Keratinocyte (primary cell): ENCODE measurements around the gene CDHR4. TPM values are rescaled to one million over a fixed set of nuclear protein-coding genes. Genes with fewer than 3 reads are reported as not detected.

Source experiments
- DNase-seq: peaks from one replicate; pipeline ENCODE4 v3.0.0-alpha.2; 2011; ENCODE audit warnings: low read depth, missing footprints, low spot score
- FAIRE-seq: peaks from 2 replicates; lab custom pipeline; 2011; peaks lifted over from hg19 to GRCh38; lab: Jason Lieb, UNC
- H2AFZ ChIP-seq: 2 replicates; pipeline ENCODE4 v1.6.0; 2012; ENCODE audit warnings: low read length, control low read depth, inconsistent platforms; ENCODE audit not compliant: control insufficient read depth
- H3K27ac ChIP-seq: 2 replicates; pipeline ENCODE4 v1.5.1; 2011; ENCODE audit warnings: low read length; ENCODE audit not compliant: control insufficient read depth, insufficient read depth
- H3K27me3 ChIP-seq: 3 replicates; pipeline ENCODE4 v1.6.0; 2011; ENCODE audit warnings: low read length; ENCODE audit not compliant: control insufficient read depth, insufficient read depth; ENCODE audit errors: extremely low read depth
- H3K36me3 ChIP-seq, 2 experiments: 2 replicates in 1 of 2; 3 replicates in 1 of 2; pipeline ENCODE4 v1.5.1; 2011; ENCODE audit warnings: low read length in 2 of 2, mild to moderate bottlenecking in 1 of 2; ENCODE audit not compliant: control insufficient read depth in 2 of 2, insufficient read depth in 2 of 2; ENCODE audit errors: extremely low read depth in 1 of 2
- H3K4me1 ChIP-seq: 3 replicates; pipeline ENCODE4 v1.5.1; 2011; ENCODE audit warnings: low read length; ENCODE audit not compliant: control insufficient read depth, insufficient read depth; ENCODE audit errors: extremely low read depth
- H3K4me2 ChIP-seq: 3 replicates; pipeline ENCODE4 v1.6.0; 2011; ENCODE audit warnings: low read depth, low read length; ENCODE audit not compliant: control insufficient read depth, insufficient read depth; ENCODE audit errors: extremely low read depth
- H3K4me3 ChIP-seq, 3 experiments: fragments of 200-600 bp in 1 of 3; sonication (generic) in 1 of 3; 2 replicates in 2 of 3; 3 replicates in 1 of 3; pipeline ENCODE4 v1.5.1; 2011 to 2016; ENCODE audit warnings: low read length in 3 of 3, mild to moderate bottlenecking in 3 of 3, control low read depth in 2 of 3, inconsistent platforms in 1 of 3, low read depth in 1 of 3, mixed read lengths in 1 of 3, mixed run types in 1 of 3, moderate library complexity in 1 of 3; ENCODE audit not compliant: control insufficient read depth in 2 of 3, insufficient read depth in 2 of 3; ENCODE audit errors: extremely low read depth in 1 of 3
- H3K79me2 ChIP-seq: 2 replicates; pipeline ENCODE4 v1.6.0; 2012; ENCODE audit warnings: low read length; ENCODE audit not compliant: control insufficient read depth, insufficient read depth
- H3K9ac ChIP-seq: 3 replicates; pipeline ENCODE4 v1.6.0; 2011; ENCODE audit warnings: low read length; ENCODE audit not compliant: control insufficient read depth, insufficient read depth; ENCODE audit errors: extremely low read depth
- H3K9me1 ChIP-seq: 3 replicates; pipeline ENCODE4 v1.6.0; 2011; ENCODE audit warnings: low read length; ENCODE audit not compliant: control insufficient read depth, insufficient read depth; ENCODE audit errors: extremely low read depth
- H3K9me3 ChIP-seq: 2 replicates; pipeline ENCODE4 v1.5.1; 2012; ENCODE audit warnings: low read depth, low read length; ENCODE audit not compliant: control insufficient read depth
- H4K20me1 ChIP-seq: 3 replicates; pipeline ENCODE4 v1.6.0; 2011; ENCODE audit warnings: low read length; ENCODE audit not compliant: control insufficient read depth, insufficient read depth; ENCODE audit errors: extremely low read depth
- EZH2 ChIP-seq: IDR thresholded peaks from one replicate; pipeline ENCODE4 v1.6.1; 2012; ENCODE audit warnings: inconsistent platforms, mild to moderate bottlenecking, low read length, moderate library complexity
- dilution Hi-C: fragments of 300-500 bp; cut with MboI; formaldehyde crosslinking; loops from one replicate; pipeline ENCODE4 v1.7.0; 2020; ENCODE audit warnings: low sequenced_read_pairs; ENCODE audit not compliant: extremely low pct_ligation_motif_present
- polyA plus RNA-seq, 5 experiments: library from polyadenylated mRNA; depleted of rRNA in 3 of 5; stranded (reverse) in 3 of 5; stranded (forward) in 1 of 5; unstranded in 1 of 5; fragments of >200 nt; gene quantifications; 1 replicate in 1 of 5; 2 replicates in 3 of 5; 3 replicates in 1 of 5; pipeline versions ENCODE4 v1.2.1 to v1.2.3, GENCODE V29; 2011 to 2012; ENCODE audit warnings: missing spikeins in 2 of 5, low read depth in 1 of 5, low replicate concordance in 1 of 5
- TF ChIP-seq, protein P1 (sequence below), 3 experiments: IDR thresholded peaks in 1 of 3; conservative IDR thresholded peaks in 1 of 3; optimal IDR thresholded peaks in 1 of 3; 2 replicates in 2 of 3; 3 replicates in 1 of 3; pipeline versions ENCODE3 to v1.5.1; 2011; ENCODE audit warnings: low read length in 3 of 3, mild to moderate bottlenecking in 3 of 3, moderate library complexity in 2 of 3, control low read depth in 1 of 3, inconsistent platforms in 1 of 3; ENCODE audit not compliant: insufficient read depth in 2 of 3; ENCODE audit errors: extremely low read depth in 1 of 3

The CDHR4 gene
- polyA plus RNA-seq, 1 donor (not counting 4 experiments of a cell fraction or from before 2014, with no cell fraction given): not detected

GRCh38 chr3:49844464-49845183 is 45.0 kb upstream of the CDHR4 start:
- no peaks in the 10 kb centered on the region for H3K9me3 ChIP-seq
- H3K27me3 ChIP-seq: no peaks in the 10 kb centered on the region
- H3K4me3 ChIP-seq: no peak overlapping the region
- H3K9me1 ChIP-seq: no peaks in the 10 kb centered on the region
- H4K20me1 ChIP-seq: no peaks in the 10 kb centered on the region
- H3K9ac ChIP-seq: no peak overlapping the region
- dilution Hi-C loops: no loop called here
- no peak for FAIRE-seq
- no peak overlapping the region for H3K4me2 ChIP-seq
- TF ChIP-seq, protein P1, sequence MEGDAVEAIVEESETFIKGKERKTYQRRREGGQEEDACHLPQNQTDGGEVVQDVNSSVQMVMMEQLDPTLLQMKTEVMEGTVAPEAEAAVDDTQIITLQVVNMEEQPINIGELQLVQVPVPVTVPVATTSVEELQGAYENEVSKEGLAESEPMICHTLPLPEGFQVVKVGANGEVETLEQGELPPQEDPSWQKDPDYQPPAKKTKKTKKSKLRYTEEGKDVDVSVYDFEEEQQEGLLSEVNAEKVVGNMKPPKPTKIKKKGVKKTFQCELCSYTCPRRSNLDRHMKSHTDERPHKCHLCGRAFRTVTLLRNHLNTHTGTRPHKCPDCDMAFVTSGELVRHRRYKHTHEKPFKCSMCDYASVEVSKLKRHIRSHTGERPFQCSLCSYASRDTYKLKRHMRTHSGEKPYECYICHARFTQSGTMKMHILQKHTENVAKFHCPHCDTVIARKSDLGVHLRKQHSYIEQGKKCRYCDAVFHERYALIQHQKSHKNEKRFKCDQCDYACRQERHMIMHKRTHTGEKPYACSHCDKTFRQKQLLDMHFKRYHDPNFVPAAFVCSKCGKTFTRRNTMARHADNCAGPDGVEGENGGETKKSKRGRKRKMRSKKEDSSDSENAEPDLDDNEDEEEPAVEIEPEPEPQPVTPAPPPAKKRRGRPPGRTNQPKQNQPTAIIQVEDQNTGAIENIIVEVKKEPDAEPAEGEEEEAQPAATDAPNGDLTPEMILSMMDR (optimal IDR thresholded peaks at IDR 0.05 in 1 of 3, IDR thresholded peaks at IDR 0.05 in 1 of 3, conservative IDR thresholded peaks at IDR 0.05 in 1 of 3; ENCODE audit: extremely low read depth in 1 of 3, insufficient read depth in 2 of 3, low read length in 3 of 3): no peak
- no peak for TF ChIP-seq EZH2
- DNase-seq: no peak
- no peak overlapping the region for H2AFZ ChIP-seq
- no peaks in the 10 kb centered on the region for H3K4me1 ChIP-seq
- peaks cover 0 to 8% of the 10 kb centered on the region in 2 experiments for H3K36me3 ChIP-seq
- no peaks in the 10 kb centered on the region for H3K79me2 ChIP-seq
- H3K27ac ChIP-seq: no peak overlapping the region

DNA sequence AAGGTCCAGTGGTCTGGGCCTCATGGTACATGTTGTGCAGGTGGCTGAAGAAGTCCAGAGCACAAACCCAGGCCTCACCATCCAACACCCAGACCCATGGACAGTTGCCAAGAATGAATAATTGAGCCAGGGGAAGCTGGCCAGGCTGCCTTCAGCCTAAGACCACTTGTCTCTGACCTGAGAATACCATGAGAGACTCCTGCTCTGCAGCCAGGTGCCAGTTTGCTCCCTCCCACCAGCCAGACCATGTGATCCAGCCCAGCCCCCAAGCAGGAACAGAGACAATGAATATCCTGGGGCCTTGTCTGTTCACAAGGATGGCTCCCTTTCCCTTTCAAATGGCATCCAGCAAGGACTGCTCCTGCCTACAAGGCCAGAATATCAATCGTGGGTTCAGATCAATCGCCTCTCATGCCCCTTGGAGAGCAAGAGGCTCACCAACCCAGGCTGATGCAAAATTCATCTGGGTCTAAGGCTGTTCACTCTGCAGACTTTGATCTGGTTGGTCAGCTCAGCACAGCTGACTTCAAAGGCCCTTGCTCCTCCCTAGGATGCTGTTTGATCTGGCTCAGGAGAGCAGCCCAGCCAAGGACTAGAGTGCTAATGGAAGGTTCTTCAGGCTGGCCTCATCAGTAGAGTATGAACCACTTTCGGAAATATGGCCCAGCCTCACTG is 43.3 kb upstream of the CDHR4 start:
- Histone ChIP-seq H3K4me2 (no peak overlapping the region), H3K27ac (no peak overlapping the region), H3K79me2 (no peaks in the 10 kb centered on the region), H3K36me3 (peaks cover 0 to 13% of the 10 kb centered on the region in 2 experiments), H2AFZ (no peak overlapping the region), H3K4me1 (no peaks in the 10 kb centered on the region), H3K9me1 (no peaks in the 10 kb centered on the region), H3K27me3 (no peaks in the 10 kb centered on the region), H3K4me3 (no peak overlapping the region), H3K9me3 (no peaks in the 10 kb centered on the region), H3K9ac (no peak overlapping the region), H4K20me1 (no peaks in the 10 kb centered on the region)
- DNase-seq (no peak), FAIRE-seq (no peak)
- dilution Hi-C loops: no loop called here
- no peak for TF ChIP-seq EZH2
- TF ChIP-seq, protein P1 (optimal IDR thresholded peaks at IDR 0.05 in 1 of 3, IDR thresholded peaks at IDR 0.05 in 1 of 3, conservative IDR thresholded peaks at IDR 0.05 in 1 of 3; ENCODE audit: extremely low read depth in 1 of 3, insufficient read depth in 2 of 3, low read length in 3 of 3): no peak
